Smooth muscle cell (in vitro differentiated cells): ENCODE results near the gene FASLG. TPM values are rescaled to one million over a fixed set of nuclear protein-coding genes. Genes with fewer than 3 reads are reported as not detected.
A peak's percentile ranks its signal among the peaks of the same experiment; 100 is the strongest.

Experiments used
- DNase-seq: peaks from one replicate; lab custom pipeline; 2025; ENCODE audit not compliant: unreplicated experiment; lab: John Stamatoyannopoulos, UW
- H2AFZ ChIP-seq: fragments of 200-600 bp; sonication (generic); 2 replicates; pipeline ENCODE4 v1.6.0; 2016; ENCODE audit warnings: antibody characterized with exemption, low read depth, mild to moderate bottlenecking
- H3F3A ChIP-seq: fragments of 200-600 bp; sonication (generic); 2 replicates; pipeline ENCODE4 v1.6.0; 2017; ENCODE audit warnings: antibody characterized with exemption, low read depth
- H3K27ac ChIP-seq: fragments of 200-600 bp; sonication (generic); 2 replicates; pipeline ENCODE4 v1.5.1; 2016; ENCODE audit warnings: low read depth, mild to moderate bottlenecking
- H3K27me3 ChIP-seq: fragments of 200-600 bp; sonication (generic); 2 replicates; pipeline ENCODE4 v1.6.1; 2016; ENCODE audit warnings: low read depth, mild to moderate bottlenecking
- H3K36me3 ChIP-seq: fragments of 200-600 bp; sonication (generic); 2 replicates; pipeline ENCODE4 v1.5.1; 2016; ENCODE audit warnings: low read depth
- H3K4me1 ChIP-seq: fragments of 200-600 bp; sonication (generic); 2 replicates; pipeline ENCODE4 v1.5.1; 2016; ENCODE audit warnings: low read depth
- H3K4me2 ChIP-seq: fragments of 200-600 bp; sonication (generic); 2 replicates; pipeline ENCODE4 v1.6.0; 2016; ENCODE audit warnings: mild to moderate bottlenecking
- H3K4me3 ChIP-seq: fragments of 200-600 bp; sonication (generic); 2 replicates; pipeline ENCODE4 v1.5.1; 2016; ENCODE audit warnings: mild to moderate bottlenecking
- H3K79me2 ChIP-seq: fragments of 200-600 bp; sonication (generic); 2 replicates; pipeline ENCODE4 v1.6.0; 2016; ENCODE audit warnings: low read depth, mild to moderate bottlenecking
- H3K9ac ChIP-seq: fragments of 200-600 bp; sonication (generic); 2 replicates; pipeline ENCODE4 v1.6.0; 2016; ENCODE audit warnings: low read depth
- H3K9me3 ChIP-seq: fragments of 200-600 bp; sonication (generic); replicated peaks from 2 replicates; pipeline ENCODE4 v1.5.1; 2016; ENCODE audit warnings: low read depth
- H4K20me1 ChIP-seq: fragments of 200-600 bp; sonication (generic); 2 replicates; pipeline ENCODE4 v1.6.0; 2016; ENCODE audit warnings: low read depth
- WGBS: methylation state at CpG from one replicate; pipeline ENCODE4 v1.1.7; 2016; ENCODE audit warnings: low lambda C conversion rate; 5-methylcytosine and 5-hydroxymethylcytosine counted together
- polyA plus RNA-seq: library from polyadenylated mRNA; unstranded; fragments of >200 nt; fragmentation: Nextera tagmentation; extraction: Ambion mirVana; gene quantifications from 2 replicates; pipeline ENCODE4 v1.2.1, GENCODE V29; 2016
- total RNA-seq: library from RNA; depleted of rRNA; stranded (reverse); fragments of >200 nt; gene quantifications from 2 replicates; pipeline ENCODE4 v1.2.3, GENCODE V29; 2014
- TF ChIP-seq, protein P1 (sequence below): fragments of 200-600 bp; sonication (generic); IDR thresholded peaks from 2 replicates; pipeline ENCODE4 v1.5.1; 2017; ENCODE audit warnings: borderline replicate concordance, mild to moderate bottlenecking, antibody characterized with exemption; ENCODE audit not compliant: insufficient read depth, poor library complexity, severe bottlenecking

Gene FASLG
- total and polyA plus RNA-seq, 2 experiments from 2014 or later: not detected

DNA sequence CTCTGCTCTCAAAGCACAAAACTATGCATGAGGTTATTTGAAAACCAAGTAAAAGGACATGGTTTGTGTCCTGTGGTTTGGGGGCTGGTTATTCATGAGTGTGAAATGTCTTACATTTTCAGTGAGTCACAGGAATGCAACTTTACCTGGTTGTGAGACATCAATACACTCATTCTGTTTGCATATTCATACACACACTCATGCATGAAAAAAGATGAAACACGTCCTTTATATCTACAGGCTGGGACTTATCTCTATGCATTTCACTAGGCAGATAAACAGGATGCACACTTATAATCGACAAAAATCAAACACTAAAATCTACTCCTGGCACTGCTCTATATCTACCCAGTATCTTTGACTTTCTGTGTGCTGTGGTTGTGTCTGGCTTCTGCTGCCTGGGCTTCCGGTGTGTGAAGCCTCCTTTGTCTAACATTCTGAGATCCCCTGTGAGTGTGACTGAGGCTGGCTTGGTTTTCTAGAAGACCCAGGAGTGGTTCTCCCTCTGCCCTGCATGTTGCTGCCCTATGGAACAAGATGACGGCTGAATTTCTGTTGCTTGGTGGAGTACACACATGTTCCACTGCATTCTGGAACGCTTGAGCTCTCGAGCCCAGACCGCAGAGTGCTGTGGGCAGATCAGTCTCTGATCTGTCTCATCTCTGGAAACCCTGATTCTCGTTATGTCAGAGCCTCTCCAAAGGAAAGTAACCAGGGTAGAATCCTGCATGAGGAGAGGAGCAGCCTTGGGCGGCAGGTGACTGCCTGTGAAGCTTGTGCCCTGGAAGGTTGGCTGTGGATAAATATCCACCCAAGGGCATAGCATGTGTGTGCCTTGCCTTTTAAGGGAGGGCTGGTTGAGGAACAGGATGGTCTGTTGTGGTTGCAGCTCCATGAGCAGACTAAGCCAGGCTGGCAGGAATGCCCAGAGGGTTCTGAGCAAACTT lies 19.7 kb upstream of the FASLG start:
- no peaks in the 10 kb centered on the region for H3K27me3 ChIP-seq
- peaks cover 22% of the 10 kb centered on the region for H3F3A ChIP-seq
- no peaks in the 10 kb centered on the region for H3K36me3 ChIP-seq
- 22% methylated on average over 9 of the region's 9 CpGs for WGBS
- no peaks in the 10 kb centered on the region for H3K4me1 ChIP-seq
- no peaks in the 10 kb centered on the region for H4K20me1 ChIP-seq
- no peaks in the 10 kb centered on the region for H3K79me2 ChIP-seq
- TF ChIP-seq, protein P1, sequence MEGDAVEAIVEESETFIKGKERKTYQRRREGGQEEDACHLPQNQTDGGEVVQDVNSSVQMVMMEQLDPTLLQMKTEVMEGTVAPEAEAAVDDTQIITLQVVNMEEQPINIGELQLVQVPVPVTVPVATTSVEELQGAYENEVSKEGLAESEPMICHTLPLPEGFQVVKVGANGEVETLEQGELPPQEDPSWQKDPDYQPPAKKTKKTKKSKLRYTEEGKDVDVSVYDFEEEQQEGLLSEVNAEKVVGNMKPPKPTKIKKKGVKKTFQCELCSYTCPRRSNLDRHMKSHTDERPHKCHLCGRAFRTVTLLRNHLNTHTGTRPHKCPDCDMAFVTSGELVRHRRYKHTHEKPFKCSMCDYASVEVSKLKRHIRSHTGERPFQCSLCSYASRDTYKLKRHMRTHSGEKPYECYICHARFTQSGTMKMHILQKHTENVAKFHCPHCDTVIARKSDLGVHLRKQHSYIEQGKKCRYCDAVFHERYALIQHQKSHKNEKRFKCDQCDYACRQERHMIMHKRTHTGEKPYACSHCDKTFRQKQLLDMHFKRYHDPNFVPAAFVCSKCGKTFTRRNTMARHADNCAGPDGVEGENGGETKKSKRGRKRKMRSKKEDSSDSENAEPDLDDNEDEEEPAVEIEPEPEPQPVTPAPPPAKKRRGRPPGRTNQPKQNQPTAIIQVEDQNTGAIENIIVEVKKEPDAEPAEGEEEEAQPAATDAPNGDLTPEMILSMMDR: no peak
- H2AFZ ChIP-seq: no peak overlapping the region
- H3K9ac ChIP-seq: peak overlapping the region; percentile 93
- peak overlapping the region; percentile 64 for H3K4me2 ChIP-seq
- H3K9me3 ChIP-seq: no peaks in the 10 kb centered on the region
- no peak for DNase-seq
- no peak overlapping the region for H3K4me3 ChIP-seq
- H3K27ac ChIP-seq: peak overlapping the region; percentile 96

GRCh38 chr1:172640111-172640510 lies 18.8 kb upstream of the FASLG start:
- Histone ChIP-seq H2AFZ (no peak overlapping the region), H3K27ac (peak overlapping the region; percentile 96), H3K4me2 (peak overlapping the region; percentile 61), H3K4me3 (no peak overlapping the region), H3K4me1 (no peaks in the 10 kb centered on the region), H3K9ac (no peak overlapping the region), H3F3A (peaks cover 22% of the 10 kb centered on the region), H4K20me1 (no peaks in the 10 kb centered on the region), H3K36me3 (no peaks in the 10 kb centered on the region), H3K9me3 (no peaks in the 10 kb centered on the region), H3K79me2 (no peaks in the 10 kb centered on the region), H3K27me3 (no peaks in the 10 kb centered on the region)
- no peak for DNase-seq
- TF ChIP-seq, protein P1: no peak
- WGBS: 89% methylated on average over 8 of the region's 8 CpGs

DNA sequence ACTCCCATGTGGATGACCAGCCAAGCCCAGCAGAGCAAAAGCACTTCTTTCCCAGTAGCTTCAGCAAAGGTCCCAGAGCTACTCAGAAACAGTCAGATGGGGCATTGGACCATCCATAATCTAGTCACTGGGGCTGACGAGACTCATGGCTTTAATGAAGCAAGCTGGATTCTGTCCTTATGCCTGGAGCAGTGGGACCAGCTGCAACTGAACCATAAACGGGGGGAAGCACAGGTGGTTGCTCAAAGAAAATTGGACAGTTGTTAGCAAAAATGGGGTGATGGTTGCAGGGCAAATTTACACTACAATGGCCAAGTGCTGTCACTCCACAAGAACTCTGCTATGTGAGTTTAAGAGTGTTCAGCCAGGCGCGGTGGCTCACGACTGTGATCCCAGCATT lies 17.4 kb upstream of the FASLG start:
- DNase-seq: no peak
- no peak overlapping the region for H3K4me3 ChIP-seq
- peaks cover 22% of the 10 kb centered on the region for H3F3A ChIP-seq
- no peaks in the 10 kb centered on the region for H3K27me3 ChIP-seq
- no peak overlapping the region for H2AFZ ChIP-seq
- H3K9ac ChIP-seq: no peak overlapping the region
- no peaks in the 10 kb centered on the region for H4K20me1 ChIP-seq
- H3K27ac ChIP-seq: no peak overlapping the region
- no peaks in the 10 kb centered on the region for H3K36me3 ChIP-seq
- TF ChIP-seq, protein P1: no peak
- H3K79me2 ChIP-seq: no peaks in the 10 kb centered on the region
- no peaks in the 10 kb centered on the region for H3K4me1 ChIP-seq
- WGBS: 89% methylated on average over 5 of the region's 5 CpGs
- no peak overlapping the region for H3K4me2 ChIP-seq
- no peaks in the 10 kb centered on the region for H3K9me3 ChIP-seq
